Stimulated activated CD4-positive, alpha-beta T cell treated with anti-CD3 and anti-CD28 coated beads, Interleukin-2, amount 100 ng/mL, for 48 hours (primary cell): Measurements from ENCODE around the gene KIAA0513.
"Not testable (repeated sequence)": the region's sequence is repeated elsewhere in the genome, so short reads cannot be mapped to it uniquely, and the experiment has no call there.

Experiments
- DNase-seq, 2 donors: peaks; one replicate each; pipeline ENCODE4 v3.0.0-alpha.2; 2020

Gene KIAA0513

GRCh38 chr16:85052536-85052935, 24.9 kb downstream of the KIAA0513 start:
- DNase-seq = no peak

GRCh38 chr16:85054321-85054720, 26.7 kb downstream of the KIAA0513 start:
- not testable (repeated sequence) for DNase-seq

GRCh38 chr16:85054948-85055492, 27.4 kb downstream of the KIAA0513 start:
- DNase-seq = no peak

- peak; percentile 49 to 57 for DNase-seq
Measured at GRCh38 chr16:85055493-85056210, 28.1 kb downstream of the KIAA0513 start.

GRCh38 chr16:85056211-85056748, 28.7 kb downstream of the KIAA0513 start:
- DNase-seq = no peak

- DNase-seq = no peak
Measured at GRCh38 chr16:85057212-85057889, 29.8 kb downstream of the KIAA0513 start.

GRCh38 chr16:85057948-85058347, 30.4 kb downstream of the KIAA0513 start:
- DNase-seq = no peak

GRCh38 chr16:85058909-85059308, 31.3 kb downstream of the KIAA0513 start:
- DNase-seq = no peak

- no peak for DNase-seq
Measured at GRCh38 chr16:85061566-85061965, 34.0 kb downstream of the KIAA0513 start.

- DNase-seq = no peak
Measured at GRCh38 chr16:85062323-85062722, 34.7 kb downstream of the KIAA0513 start.

GRCh38 chr16:85062845-85063244, 35.2 kb downstream of the KIAA0513 start:
- DNase-seq = no peak

GRCh38 chr16:85064186-85064585, 36.6 kb downstream of the KIAA0513 start:
- DNase-seq = no peak

GRCh38 chr16:85065099-85065498, 37.5 kb downstream of the KIAA0513 start:
- DNase-seq = no peak

GRCh38 chr16:85066346-85066885, 38.8 kb downstream of the KIAA0513 start:
- no peak for DNase-seq

- DNase-seq = no peak
Measured at GRCh38 chr16:85067024-85067423, 39.4 kb downstream of the KIAA0513 start.

- no peak for DNase-seq
Measured at GRCh38 chr16:85067426-85067825, 39.8 kb downstream of the KIAA0513 start.

GRCh38 chr16:85068746-85069145, 41.2 kb downstream of the KIAA0513 start:
- no peak for DNase-seq

- no peak for DNase-seq
Measured at GRCh38 chr16:85069171-85069570, 41.6 kb downstream of the KIAA0513 start.

- DNase-seq = no peak
Measured at GRCh38 chr16:85072076-85072860, 44.7 kb downstream of the KIAA0513 start.

- no peak for DNase-seq
Measured at GRCh38 chr16:85072947-85073346, 45.4 kb downstream of the KIAA0513 start.

GRCh38 chr16:85074225-85074914, 46.8 kb downstream of the KIAA0513 start:
- DNase-seq = no peak

GRCh38 chr16:85075236-85075924, 47.8 kb downstream of the KIAA0513 start:
- DNase-seq = no peak
